AG09309 (cell line): ENCODE data around the gene CTSH.

Source experiments
- DNase-seq: peaks from one replicate; pipeline ENCODE4 v3.0.0-alpha.2; 2010; ENCODE audit warnings: low read depth
- H3K4me3 ChIP-seq: 2 replicates; pipeline ENCODE4 v1.5.1; 2011; ENCODE audit warnings: mild to moderate bottlenecking, low read depth, low read length, moderate library complexity; ENCODE audit not compliant: control insufficient read depth
- CTCF ChIP-seq: IDR thresholded peaks from 2 replicates; pipeline ENCODE4 v1.5.1; 2011; ENCODE audit warnings: mild to moderate bottlenecking, low read depth, low read length, inconsistent platforms; ENCODE audit not compliant: insufficient read depth, control insufficient read depth; ENCODE audit errors: missing control alignments

The CTSH gene

GRCh38 chr15:78990278-78990677 lies 45.4 kb upstream of the CTSH start:
- no peak for DNase-seq
- no peak overlapping the region for H3K4me3 ChIP-seq
- no peak for TF ChIP-seq CTCF

- no peak for TF ChIP-seq CTCF
- no peak for DNase-seq
- H3K4me3 ChIP-seq, result no peak overlapping the region
These were observed 44.9 kb upstream of the CTSH start for GRCh38 chr15:78989701-78990240.

GRCh38 chr15:78988361-78988911 lies 43.6 kb upstream of the CTSH start:
- no peak overlapping the region for H3K4me3 ChIP-seq
- DNase-seq, result peak; percentile 92

GRCh38 chr15:78987556-78988360 lies 42.9 kb upstream of the CTSH start:
- no peak for TF ChIP-seq CTCF
- H3K4me3 ChIP-seq, result no peak overlapping the region
- no peak for DNase-seq

More at GRCh38 chr15:78988361-78988911, 43.6 kb upstream of the CTSH start:
- TF ChIP-seq CTCF, result no peak

DNA sequence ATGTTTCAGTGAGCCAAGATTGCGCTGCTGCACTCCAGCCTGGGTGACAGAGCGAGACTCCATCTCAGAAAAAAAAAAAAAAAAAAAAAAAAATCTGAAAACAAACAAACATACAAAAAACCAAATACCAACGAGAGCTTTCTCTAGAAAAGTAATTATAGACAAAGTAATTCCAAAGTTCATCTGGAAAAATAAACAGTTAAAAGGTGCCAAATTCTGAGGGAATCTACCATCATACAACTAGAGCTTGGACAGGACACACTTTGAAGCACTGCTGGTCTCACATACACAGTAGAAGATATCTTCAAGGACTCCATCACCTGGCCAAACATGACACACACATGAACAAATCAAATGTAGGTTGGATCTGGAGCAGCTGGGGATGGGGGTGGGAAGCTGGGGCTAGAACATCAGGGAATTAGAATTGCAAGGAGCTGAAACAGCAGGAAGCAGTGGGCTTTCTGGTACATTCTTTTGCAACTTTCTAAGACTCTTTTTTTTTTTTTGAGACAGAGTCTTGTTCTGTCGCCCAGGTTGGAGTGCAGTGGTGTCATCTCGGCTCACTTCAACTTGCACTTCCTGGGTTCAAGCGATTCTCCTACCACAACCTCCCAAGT lies 41.1 kb upstream of the CTSH start:
- TF ChIP-seq CTCF, result no peak
- no peak for DNase-seq
- H3K4me3 ChIP-seq, result no peak overlapping the region

DNA sequence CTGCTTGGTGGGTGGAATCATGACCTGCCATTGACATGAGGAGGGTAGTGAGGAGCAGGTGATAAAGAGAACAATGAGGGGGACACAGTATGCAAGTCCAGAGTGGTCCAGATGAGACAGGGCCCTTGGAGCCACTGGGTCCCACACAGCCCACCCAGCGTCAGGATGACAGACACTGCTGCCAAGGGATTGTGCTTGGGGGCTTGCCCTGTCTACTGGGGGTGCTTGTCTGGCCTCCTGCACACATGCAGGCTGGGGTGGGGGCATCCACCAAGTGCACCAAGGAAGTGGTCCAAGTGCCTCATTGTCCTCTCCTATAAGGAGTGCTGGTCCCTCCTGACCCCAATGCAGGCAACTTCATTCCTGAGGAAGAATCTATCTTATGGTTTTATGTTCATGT lies 39.2 kb upstream of the CTSH start:
- TF ChIP-seq CTCF, result no peak
- H3K4me3 ChIP-seq, result no peak overlapping the region
- no peak for DNase-seq
